NCI-H2029 treated with DMSO at 0.1 percent for 48 hours (cell line): ENCODE measurements around the gene UBE3B.

Source experiments
- DNase-seq: peaks from one replicate; lab custom pipeline; 2025; lab: John Stamatoyannopoulos, UW

Gene UBE3B

DNA sequence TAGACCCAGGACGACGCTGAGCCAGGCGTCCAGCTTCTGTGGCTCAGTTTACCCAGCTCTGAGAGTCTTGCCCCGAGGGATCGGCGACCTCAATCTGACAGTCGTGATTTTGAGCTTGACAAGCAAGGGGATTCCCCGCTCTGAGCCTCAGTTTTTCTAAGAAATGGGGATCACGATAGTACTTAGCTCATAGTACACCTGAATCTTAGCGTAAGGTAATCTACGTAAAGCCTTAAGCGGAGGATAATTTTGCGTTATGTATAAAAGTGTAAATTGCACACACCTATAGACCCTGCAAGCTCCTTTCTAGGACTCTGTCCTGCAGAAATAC is 96.4 kb downstream of the UBE3B start:
- DNase-seq = no peak

DNA sequence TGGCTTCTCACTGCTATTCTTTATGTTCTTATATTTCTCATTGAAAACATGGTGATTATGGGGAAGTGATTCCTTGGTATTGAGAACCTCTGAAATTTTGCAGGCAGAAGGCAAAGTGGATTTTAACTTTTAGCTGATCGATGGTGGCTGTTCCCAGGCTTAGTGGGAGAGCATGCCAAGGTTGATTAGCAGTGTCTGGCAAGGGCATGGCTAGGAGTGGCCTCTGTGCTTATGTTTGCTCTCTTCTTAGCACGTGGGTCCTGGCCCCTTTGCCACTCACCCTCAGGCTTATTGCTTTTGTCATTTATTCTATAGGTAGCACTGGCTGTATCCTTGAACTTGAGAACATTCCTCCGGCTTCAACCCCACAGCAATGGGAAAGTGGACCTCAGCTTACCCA is 98.2 kb downstream of the UBE3B start:
- no peak for DNase-seq

DNA sequence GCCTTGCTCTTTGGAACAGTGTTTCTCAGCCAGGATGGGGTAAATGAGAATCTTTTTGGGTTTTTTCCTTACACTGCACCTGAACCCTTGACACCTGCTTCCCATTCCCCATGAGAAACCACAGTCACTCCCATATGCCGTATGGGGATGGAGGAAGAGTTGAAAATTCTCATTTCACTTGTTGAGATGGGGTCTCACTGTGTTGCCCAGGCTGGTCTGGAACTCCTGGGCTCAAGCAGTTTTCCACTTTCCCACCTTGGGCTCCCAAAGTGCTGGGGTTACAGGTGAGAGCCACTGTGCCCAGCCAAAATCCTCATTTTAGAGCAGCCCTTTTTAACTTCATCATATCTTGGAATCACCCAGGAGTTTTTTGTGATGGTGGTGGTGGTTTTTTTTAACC is 99.9 kb downstream of the UBE3B start:
- DNase-seq = no peak

DNA sequence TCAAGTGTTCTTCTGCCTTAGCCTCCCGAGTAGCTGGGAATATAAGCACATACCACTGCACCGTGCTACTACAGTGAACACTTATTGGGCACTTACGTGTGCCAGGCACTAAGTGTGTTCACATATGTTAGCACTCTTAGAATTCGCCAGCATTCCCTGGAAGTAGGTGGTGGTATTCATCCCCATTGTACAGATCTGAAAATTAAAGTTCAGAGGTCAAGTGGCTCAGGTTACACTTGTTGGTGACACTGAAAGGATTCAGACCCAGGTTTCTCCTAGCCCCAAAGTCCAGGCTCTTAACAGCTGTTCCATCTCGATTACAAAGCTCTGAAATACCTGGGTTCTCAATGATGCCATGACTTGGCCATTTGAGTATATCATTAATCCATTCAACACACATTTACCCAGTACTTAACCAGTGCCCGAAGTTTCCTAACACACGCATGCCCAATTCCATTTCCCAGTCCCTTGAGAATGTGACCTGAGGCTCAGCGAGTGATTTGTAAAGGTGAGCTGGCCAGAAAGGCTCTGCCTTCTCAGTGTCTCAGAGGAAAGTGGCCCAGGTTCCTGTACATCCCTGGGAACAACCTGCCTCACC is 101.0 kb downstream of the UBE3B start:
- DNase-seq = no peak

DNA sequence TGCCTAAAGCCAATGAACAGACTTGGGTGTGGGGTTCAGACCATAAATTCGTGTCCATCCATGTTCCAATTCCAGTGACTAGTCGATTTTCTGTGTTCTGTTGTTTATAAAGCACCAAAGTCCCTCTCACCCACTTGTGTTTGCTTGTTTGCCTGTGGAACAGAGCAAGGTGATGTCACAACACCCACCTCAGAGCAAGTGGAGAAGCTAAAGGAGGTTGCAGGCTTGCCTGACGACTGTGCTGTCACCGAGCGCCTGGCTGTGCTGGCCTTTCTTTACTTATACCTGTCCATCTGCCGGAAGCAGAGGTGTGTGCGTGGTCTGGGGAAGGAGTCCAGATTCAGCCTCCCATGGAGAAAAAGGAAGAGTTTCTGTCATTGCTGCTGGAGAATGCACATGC is 102.2 kb downstream of the UBE3B start:
- DNase-seq = no peak

DNA sequence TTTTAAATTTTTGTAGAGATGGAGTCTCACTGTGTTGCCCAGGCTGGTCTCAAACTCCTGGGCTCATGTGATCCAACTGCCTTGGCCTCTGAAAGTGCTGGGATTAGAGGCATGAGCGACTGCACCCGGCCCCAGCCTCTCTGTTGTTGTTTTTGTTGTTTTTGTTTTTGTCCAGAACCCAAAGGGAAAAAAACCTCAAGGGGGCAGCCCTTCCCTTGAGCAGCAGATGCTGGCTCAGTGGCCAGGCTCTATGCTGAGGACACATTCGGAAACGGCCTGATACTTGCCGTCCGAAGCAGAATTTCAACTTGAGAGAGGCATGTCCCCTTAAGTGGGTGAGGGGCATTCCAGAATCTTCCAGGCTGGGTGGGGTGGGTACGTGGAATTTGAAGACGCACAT is 102.8 kb downstream of the UBE3B start:
- no peak for DNase-seq

DNA sequence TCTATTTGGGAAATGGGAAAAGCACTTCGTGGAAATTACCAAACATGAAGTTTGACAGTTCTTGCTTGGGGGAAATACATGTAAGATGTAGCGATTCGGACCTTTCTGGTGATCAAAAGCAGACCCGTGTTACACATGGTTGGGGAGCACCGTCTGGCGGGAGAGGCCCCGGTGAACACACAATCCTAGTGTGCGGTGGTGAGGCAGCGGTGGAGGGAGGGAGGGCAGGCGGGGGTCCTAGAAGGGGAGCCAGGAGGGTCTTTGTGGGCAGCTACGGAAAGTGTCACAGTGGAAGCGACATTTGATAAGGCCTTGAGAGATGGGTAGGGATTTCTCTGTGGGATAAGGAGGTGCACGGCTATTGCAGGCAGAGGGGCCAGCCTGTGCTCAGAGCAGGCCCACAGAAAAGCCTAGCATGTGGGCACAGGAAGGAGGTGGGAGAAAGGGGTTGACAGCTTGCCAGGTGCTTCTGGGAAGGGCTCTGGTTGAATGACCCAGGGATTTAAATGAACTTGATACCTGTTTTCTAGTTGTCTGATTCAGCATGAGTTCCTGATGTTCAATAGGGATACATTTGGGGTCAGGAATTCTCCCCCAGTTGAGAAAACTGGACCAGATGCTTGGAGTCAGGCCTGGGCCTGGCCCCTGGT is 103.4 kb downstream of the UBE3B start:
- DNase-seq = peak; percentile 32

DNA sequence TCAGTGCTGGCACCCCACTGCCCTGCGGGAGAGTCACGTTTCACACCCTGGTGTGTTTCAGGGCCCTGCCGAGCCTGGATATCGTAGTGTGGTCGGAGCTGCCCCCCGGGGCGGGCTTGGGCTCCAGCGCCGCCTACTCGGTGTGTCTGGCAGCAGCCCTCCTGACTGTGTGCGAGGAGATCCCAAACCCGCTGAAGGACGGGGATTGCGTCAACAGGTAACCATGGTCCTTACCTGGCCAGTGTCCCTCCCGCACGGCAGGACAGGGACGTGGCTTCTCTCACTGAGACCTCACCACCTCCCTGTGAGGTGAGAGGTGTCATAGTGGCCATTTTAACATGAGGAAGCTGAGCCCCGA is 103.9 kb downstream of the UBE3B start:
- no peak for DNase-seq

DNA sequence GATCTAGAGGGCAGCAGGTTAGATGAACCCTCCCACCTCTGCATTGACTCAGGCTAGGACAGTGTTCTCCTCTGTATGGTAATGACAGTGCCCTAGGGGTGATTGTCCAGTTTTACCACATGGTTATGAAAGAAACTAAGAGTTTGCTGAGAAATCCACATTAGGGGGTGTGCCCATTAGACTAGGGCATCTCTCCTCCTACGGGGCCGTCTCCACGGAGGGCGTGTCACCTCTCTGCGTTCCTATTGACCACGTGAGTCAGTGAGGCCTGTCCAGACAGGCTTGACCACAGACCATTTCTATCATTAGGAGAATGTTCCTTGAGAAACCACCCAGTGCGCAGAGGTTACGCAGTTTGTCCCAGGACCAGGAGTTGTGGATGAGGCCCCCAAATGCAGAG is 104.4 kb downstream of the UBE3B start:
- no peak for DNase-seq

DNA sequence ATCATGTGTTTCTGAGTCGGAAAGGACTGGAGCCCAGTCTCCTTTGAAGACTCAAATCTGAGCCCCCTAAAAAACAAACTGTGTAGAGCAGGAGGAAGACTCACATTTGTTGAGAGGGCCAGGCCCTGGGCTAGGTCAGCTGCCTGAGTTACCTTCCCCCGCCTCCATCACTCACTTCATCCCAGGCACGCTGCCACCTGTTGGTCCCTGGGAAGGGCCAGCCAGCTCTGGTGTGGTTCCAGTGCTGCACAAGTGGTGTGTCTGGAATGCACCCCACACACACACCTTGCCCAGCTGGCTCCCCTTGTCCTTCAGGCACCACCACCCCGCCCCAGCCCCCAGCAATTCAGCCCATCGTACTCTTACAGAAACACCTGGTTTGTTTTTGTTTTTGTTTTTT is 105.2 kb downstream of the UBE3B start:
- peak; percentile 51 for DNase-seq

DNA sequence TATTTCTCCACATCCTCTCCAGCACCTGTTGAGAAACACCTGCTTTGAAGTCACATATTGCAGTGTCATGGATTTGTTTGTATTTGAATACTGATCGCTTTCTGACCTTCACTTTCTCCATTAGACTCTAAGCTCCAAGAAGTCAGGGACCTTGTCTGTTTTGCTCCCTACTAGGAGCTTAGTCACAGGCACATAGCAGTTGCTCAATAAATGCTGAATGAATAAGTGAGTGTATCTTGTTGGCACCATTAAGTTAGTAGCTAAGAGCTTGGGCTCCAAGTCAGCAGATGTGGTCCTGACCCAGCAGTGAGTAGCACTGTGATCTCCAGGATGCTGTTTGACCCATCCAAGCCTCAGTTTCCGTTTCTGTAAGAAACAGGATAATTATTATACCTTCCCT is 106.3 kb downstream of the UBE3B start:
- DNase-seq = no peak
